ENCODE measurements around the gene PLIN5. TPM values are rescaled to one million over a fixed set of nuclear protein-coding genes. Genes with fewer than 3 reads are reported as not detected.
A peak's percentile ranks its signal among the peaks of the same experiment; 100 is the strongest.

The PLIN5 gene
- total RNA-seq, 6 experiments from 2014 or later, result not detected

- H3K9me3 Mint-ChIP-seq, result no peaks in the 10 kb centered on the region
- no peak overlapping the region for H3K27ac Mint-ChIP-seq
- H3K27me3 Mint-ChIP-seq (ENCODE audit: insufficient read depth), result peaks cover 2% of the 10 kb centered on the region; the same call in 1 of the 2 replicates
- TF ChIP-seq, protein P1, sequence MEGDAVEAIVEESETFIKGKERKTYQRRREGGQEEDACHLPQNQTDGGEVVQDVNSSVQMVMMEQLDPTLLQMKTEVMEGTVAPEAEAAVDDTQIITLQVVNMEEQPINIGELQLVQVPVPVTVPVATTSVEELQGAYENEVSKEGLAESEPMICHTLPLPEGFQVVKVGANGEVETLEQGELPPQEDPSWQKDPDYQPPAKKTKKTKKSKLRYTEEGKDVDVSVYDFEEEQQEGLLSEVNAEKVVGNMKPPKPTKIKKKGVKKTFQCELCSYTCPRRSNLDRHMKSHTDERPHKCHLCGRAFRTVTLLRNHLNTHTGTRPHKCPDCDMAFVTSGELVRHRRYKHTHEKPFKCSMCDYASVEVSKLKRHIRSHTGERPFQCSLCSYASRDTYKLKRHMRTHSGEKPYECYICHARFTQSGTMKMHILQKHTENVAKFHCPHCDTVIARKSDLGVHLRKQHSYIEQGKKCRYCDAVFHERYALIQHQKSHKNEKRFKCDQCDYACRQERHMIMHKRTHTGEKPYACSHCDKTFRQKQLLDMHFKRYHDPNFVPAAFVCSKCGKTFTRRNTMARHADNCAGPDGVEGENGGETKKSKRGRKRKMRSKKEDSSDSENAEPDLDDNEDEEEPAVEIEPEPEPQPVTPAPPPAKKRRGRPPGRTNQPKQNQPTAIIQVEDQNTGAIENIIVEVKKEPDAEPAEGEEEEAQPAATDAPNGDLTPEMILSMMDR (IDR thresholded peaks at IDR 0.05), result no peak
- H3K4me1 Mint-ChIP-seq (ENCODE audit: low read depth), result no peaks in the 10 kb centered on the region
- H3K36me3 Mint-ChIP-seq (ENCODE audit: low read depth), result peaks cover 20% of the 10 kb centered on the region
- no peak overlapping the region for H3K4me3 Mint-ChIP-seq
- DNase-seq, result no peak
Observed at GRCh38 chr19:4483385-4483784, 51.6 kb downstream of the PLIN5 start.

DNA sequence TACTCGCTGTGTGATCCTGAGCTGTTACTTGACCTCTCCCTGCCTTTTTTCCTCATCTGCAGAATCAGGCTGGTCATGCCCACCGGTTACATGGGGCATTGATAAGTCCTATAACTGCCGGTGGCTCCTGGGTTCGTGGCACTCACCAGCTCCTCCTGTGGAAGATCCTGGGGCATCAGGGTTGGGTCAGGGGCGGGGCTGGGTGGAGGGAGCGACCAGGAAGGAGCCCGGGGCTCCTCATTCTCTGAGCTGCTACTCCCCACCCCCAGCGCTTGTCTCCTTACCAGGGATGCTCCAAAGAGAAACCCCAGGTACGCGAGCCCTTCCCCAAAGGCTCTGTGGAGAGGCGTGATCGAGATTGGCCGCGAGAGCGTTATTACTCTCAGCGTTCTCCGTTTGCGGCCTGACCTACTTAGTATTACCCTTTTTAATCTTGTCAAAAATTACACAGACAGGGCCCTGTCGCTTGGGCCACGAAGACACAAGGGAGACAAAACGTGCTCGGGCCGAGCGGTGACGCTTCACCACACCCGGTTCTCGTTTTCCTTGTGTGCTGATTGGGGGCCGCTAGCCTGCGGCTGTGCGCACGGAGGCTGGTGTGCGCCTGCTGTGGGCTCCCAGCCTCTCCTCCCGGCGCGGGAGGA is 52.2 kb downstream of the PLIN5 start:
- H3K36me3 Mint-ChIP-seq (ENCODE audit: low read depth), result peaks cover 19% of the 10 kb centered on the region
- TF ChIP-seq, protein P1 (IDR thresholded peaks at IDR 0.05), result no peak

GRCh38 chr19:4477034-4477801 is 57.8 kb downstream of the PLIN5 start:
- Mint-ChIP-seq H3K9me3 (no peaks in the 10 kb centered on the region), H3K4me3 (no peak overlapping the region), H3K36me3 (ENCODE audit: low read depth) (peaks cover 9% of the 10 kb centered on the region; the same call in 1 of the 2 replicates), H3K27ac (no peak overlapping the region), H3K27me3 (ENCODE audit: insufficient read depth) (peaks cover 3% of the 10 kb centered on the region; the same call in 1 of the 2 replicates), H3K4me1 (ENCODE audit: low read depth) (peaks cover 13% of the 10 kb centered on the region)
- TF ChIP-seq, protein P1 (IDR thresholded peaks at IDR 0.05), result no peak
- DNase-seq, result no peak

More for the DNA sequence above, 52.2 kb downstream of the PLIN5 start:
- H3K27me3 Mint-ChIP-seq (ENCODE audit: insufficient read depth), result peaks cover 2% of the 10 kb centered on the region; the same call in 1 of the 2 replicates
- H3K4me1 Mint-ChIP-seq (ENCODE audit: low read depth), result no peaks in the 10 kb centered on the region
- H3K4me3 Mint-ChIP-seq, result no peak overlapping the region
- no peak overlapping the region for H3K27ac Mint-ChIP-seq
- no peak for DNase-seq
- H3K9me3 Mint-ChIP-seq, result no peaks in the 10 kb centered on the region

DNA sequence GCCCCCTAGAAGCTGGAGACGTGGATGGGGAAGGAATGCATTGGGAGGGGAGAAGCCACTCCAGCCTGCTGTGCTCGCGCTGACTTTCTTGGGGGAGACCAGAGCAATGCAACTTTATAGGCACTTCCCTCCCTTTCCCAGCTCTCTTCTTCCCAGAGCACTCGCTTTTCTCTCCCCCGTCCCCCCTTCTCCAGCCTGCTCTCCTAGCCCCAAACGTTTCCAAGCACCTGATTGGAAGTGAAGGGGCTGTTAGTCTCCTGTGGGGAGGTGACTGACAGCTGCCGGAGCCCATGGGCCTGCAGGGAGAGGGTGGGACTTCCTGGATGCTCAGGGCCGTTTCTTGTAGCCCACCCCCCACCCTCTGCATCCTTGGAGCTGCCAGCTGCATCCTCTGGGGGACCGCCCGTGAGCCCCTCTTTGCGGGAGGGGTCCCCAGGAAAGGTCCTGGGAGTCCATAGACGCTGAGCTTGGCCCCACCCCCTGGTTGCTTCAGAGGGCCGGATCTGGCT is 60.5 kb downstream of the PLIN5 start:
- Mint-ChIP-seq H3K4me3 (peak overlapping the region; percentile 93), H3K27me3 (ENCODE audit: insufficient read depth) (peaks cover 3% of the 10 kb centered on the region; the same call in 1 of the 2 replicates), H3K27ac (peak overlapping the region; percentile 81), H3K4me1 (ENCODE audit: low read depth) (peaks cover 19% of the 10 kb centered on the region), H3K36me3 (ENCODE audit: low read depth) (peaks cover 9% of the 10 kb centered on the region; the same call in 1 of the 2 replicates), H3K9me3 (no peaks in the 10 kb centered on the region)
- peak; percentile 55 for DNase-seq
- TF ChIP-seq, protein P1 (IDR thresholded peaks at IDR 0.05), result no peak

GRCh38 chr19:4473763-4474513 is 61.1 kb downstream of the PLIN5 start:
- Mint-ChIP-seq H3K36me3 (ENCODE audit: low read depth) (peaks cover 9% of the 10 kb centered on the region; the same call in 1 of the 2 replicates), H3K27ac (peak overlapping the region; percentile 81), H3K4me1 (ENCODE audit: low read depth) (peaks cover 19% of the 10 kb centered on the region), H3K4me3 (peak overlapping the region; percentile 93), H3K9me3 (no peaks in the 10 kb centered on the region), H3K27me3 (ENCODE audit: insufficient read depth) (peaks cover 3% of the 10 kb centered on the region; the same call in 1 of the 2 replicates)
- TF ChIP-seq, protein P1 (IDR thresholded peaks at IDR 0.05), result no peak
- no peak for DNase-seq
